Limb (tissue), 2 donors: ENCODE results near the gene TAPBP.
A peak's percentile ranks its signal among the peaks of the same experiment; 100 is the strongest.
"Not testable (repeated sequence)": the region's sequence is repeated elsewhere in the genome, so short reads cannot be mapped to it uniquely, and the experiment has no call there.

ENCODE experiments used
- DNase-seq, 2 donors: peaks; one replicate each; pipeline ENCODE4 v3.0.0-alpha.2; 2016; ENCODE audit errors: extremely low spot score in 2 of 2

Gene TAPBP

DNA sequence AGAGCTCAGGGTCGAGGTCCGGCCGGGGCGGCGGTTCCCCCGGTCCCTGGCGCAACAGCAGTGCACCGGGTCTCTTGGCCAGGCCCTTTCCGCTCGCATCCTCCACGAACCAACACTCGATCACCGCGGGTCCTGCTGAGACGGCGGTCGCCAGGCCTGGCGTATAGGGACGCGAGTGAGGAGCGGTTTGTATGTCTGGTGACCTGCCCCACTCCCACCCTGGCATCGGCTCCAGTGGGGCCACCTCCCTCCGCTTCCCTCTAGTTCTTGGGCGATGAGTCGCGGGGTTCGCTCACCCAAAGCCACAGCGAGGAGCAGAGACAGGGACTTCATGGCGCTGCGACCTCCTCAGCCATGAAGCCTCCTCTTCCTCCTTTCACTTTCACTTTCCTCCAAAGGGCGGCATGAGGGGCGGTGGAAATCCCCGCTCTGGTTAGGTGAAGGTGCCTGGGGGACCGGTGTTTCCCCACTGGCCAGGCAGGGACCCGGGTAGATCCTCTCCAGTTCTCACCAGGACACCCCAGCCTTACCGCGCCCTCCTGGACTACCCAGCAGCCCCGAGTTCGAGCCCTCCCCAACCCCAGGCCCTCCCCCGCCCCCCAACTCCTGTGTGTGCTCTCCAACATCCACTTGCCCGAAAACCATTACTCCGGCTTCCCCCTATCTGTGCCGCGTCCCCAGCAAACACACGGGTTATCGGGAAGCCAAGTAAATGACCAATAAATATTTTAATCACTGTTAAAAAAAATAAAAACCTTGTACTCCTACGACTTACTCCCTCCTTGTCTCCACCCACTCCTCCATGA, at the start of gene TAPBP:
TAPBP (minus strand) TSS at position 370 of the 806 bp plus-strand sequence; CDS start at position 333, 37 bp downstream.
- DNase-seq: peak in 1 of 2 donors; percentile 73

GRCh38 chr6:33363486-33363885, 49.6 kb upstream of the TAPBP start:
- not testable (repeated sequence) for DNase-seq

DNA sequence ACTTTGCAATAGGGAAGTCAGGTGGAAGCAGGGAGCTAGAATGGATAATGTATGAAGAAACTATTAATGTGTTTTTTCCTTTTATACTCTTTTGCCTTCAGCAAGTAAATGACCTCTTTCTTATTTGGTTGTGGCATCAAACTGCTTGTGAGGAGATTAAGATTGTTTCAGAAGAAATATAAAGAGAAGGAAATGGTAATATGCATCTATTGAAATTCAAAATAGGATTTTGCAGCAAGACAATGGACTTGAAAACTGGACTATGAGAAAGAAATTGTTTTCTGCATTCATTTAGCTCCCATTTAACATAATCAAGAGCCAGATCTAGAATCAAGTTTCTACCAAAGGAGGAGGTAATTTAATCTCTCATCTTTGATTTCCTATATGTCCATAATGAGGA, 45.5 kb upstream of the TAPBP start:
- DNase-seq: no peak

DNA sequence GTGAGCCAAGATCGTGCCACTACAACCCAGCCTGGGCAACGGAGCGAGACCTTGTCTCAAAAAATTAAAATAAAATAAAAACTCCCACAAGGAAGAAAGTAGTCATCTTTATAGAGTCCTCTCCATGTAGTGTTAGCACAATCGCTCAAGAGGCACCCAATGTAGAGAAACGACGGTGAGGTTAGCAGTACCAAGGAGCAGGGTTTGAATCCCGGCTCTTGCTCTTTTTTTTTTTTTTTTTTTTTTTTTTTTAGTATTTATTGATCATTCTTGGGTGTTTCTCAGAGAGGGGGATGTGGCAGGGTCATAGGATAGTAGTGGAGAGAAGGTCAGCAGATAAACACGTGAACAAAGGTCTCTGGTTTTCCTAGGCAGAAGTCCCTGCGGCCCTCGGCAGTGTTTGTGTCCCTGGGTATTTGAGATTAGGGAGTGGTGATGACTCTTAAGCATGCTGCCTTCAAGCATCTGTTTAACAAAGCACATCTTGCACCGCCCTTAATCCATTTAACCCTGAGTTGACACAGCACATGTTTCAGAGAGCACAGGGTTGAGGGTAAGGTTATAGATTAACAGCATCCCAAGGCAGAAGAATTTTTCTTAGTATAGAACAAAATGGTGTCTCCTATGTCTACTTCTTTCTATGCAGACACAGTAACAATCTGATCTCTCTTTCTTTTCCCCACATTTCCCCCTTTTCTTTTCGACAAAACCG, 43.4 kb upstream of the TAPBP start:
- DNase-seq: not testable (repeated sequence)

DNA sequence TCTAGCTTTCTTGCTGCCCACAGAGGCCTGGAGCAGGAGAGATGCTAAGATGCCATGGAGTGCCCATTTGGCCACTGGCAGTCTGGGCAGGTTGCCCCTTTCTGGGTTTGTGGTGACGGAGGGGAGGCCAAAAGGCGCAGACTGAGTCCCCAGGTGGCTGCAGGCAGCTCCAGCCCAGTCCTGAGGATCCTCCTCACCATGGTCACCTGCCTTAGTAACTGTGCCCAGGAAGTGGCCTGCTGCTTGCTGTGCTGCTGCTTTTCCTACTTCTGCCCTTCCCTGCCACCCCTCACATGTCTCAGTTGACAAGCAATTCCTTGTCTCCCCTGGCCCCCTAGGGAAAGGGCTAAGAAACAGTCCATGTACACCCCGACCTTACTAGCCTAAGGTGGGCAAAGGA, 42.4 kb upstream of the TAPBP start:
- DNase-seq: no peak

GRCh38 chr6:33355860-33356259, 42.0 kb upstream of the TAPBP start:
- DNase-seq: not testable (repeated sequence)

- DNase-seq: no peak
These were observed 33.9 kb upstream of the TAPBP start for GRCh38 chr6:33347816-33348215.

GRCh38 chr6:33346972-33347371, 33.1 kb upstream of the TAPBP start:
- DNase-seq: not testable (repeated sequence)

DNA sequence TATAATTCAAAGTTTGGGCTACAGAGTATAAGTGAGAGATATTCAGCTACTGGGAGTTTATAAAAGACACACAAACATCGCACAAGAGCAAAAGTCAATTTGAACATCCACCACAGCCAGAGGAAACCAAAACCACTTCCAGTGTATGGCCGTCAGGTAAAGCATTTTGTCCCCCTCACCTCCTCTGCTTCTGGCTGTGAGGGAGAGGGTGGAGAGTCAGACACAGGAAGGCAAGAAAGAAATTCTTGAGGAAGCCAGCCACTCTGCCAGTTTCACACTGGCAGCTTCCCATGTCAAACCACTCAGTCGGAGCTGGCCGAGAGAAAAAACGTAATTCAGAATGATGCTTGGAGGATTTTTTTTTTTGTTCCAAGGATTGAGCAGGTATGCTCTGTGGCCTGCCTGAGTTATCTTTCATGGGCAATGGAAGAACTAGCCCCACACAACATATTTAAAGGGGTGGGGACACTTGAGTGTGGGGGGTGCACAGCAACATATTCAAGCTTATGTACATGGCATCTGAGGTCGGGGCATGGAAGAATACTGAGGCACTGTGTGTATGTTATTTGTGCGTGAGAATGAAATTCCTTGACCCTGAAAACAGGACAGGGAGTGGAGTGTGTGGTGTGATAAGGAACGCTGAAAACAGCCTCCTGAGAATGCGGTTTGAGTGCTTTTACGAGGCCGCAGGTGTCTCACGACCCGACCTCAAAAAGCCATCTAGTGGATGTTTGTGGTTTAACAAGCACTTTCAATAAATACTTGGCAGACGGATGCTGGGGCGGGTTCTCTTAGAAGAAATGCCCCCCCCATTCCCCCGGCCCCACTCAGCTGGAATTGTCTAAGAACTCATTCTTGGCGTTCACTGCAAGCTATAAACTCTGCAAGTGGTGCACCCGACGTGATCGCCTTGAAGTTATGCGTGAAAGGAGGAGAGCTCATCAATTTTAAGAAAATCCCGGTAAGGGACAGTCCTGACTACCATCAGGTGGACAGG, 31.1 kb upstream of the TAPBP start:
- peak; percentile 68 to 79 for DNase-seq

- no peak for DNase-seq
These were observed 30.2 kb upstream of the TAPBP start for GRCh38 chr6:33343953-33344611.

GRCh38 chr6:33343606-33343952, 29.7 kb upstream of the TAPBP start:
- not testable (repeated sequence) for DNase-seq

DNA sequence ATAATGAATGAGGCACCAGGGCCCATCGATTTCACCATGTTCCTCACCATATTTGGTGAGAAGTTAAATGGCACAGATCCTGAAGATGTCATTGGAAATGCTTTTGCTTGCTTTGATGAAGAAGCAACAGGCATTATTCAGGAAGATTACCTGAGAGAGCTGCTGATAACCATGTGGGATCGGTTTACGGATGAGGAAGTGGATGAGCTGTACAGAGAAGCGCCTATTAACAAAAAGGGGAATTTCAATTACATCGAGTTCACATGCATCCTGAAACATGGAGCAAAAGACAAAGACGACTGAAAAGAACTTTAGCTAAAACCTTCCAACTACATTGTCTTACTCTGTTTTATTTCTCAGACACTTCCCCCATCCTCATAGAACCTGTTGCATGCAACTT, 25.3 kb upstream of the TAPBP start:
- DNase-seq: no peak

DNA sequence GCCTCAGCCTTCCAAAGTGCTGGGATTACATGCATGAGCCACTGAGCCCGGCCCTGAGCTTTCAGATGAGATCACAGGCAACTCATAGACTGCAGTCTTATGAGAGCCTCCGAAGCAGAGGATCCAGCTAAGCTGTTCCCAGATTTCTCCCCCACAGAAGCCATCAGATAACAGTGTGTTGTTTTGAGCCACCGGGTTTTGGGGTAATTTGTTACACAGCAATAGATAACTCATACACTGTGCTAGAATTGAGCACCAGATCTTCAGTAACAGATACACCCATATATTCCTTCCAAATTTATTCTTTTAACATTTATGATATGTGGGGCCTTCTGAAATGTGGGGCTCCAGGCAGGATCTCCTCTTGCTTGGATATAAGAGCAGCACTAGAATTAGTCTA, 22.6 kb upstream of the TAPBP start:
- DNase-seq: no peak

DNA sequence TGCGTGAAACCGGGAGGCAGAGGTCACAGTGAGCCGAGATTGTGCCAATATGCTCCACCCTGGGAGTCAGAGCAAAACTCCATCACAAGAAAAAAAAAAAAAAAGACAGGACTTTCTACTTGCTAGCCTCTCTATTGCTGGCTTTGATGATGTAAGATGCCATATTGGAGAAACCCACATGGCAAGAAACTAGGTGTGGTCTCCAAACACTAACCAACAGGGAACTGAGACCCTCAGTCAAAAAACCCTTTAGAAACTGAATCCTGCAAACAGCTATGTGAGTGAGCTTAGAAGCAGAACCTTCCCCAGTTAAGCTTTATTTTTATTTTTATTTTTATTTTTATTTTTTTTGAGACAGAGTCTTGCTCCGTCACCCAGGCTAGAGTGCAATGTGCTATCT, 22.0 kb upstream of the TAPBP start:
- no peak for DNase-seq

DNA sequence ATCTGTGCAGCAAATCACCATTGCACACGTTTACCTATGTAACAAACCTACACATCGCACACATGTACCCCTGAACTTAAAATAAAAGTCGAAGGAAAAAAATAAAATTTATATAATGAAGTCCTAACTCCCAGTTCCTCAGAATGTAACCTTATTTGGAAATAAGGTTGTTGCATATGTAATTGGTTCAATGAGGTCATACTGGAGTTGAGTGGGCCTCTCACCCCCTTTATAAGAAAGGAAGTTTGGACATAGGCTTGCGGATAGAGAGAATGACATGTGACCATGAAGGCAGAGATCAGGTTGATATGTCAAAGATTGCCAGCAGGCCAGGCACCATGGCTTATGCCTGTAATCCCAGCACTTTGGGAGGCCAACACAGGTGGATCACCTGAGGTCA, 19.8 kb upstream of the TAPBP start:
- no peak for DNase-seq

- no peak for DNase-seq
These were observed 16.9 kb upstream of the TAPBP start for GRCh38 chr6:33330736-33331135.

GRCh38 chr6:33329058-33329457, 15.2 kb upstream of the TAPBP start:
- no peak for DNase-seq

DNA sequence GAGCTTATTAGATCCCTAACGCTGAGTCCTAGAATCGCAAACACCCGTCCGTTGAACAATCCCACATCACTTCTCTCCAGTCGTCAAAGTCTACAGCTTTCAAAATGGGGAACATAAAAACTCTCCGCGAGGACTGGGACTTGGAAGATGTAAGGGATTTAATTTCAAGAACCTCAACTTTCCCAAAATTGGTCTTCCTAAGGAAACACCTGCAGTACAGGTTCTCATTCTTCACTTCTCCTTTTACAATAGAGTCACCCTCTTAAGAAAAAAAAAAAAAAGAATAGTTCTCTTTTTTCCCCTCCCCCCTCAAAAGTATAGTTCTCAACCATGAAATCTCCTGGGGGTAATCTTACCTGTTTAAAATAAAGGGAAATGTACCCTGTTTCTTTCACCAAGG, 10.2 kb upstream of the TAPBP start:
- no peak for DNase-seq

GRCh38 chr6:33323623-33323948, 9.7 kb upstream of the TAPBP start:
- no peak for DNase-seq

- no peak for DNase-seq
These were observed 7.3 kb upstream of the TAPBP start for GRCh38 chr6:33321227-33321626.
